Ramos (cell line): ENCODE results near the gene SLC16A8.

Experiments used
- in situ Hi-C: fragments of 300-500 bp; cut with MboI; formaldehyde crosslinking; loops from one replicate; pipeline ENCODE4 v1.14.3; 2022; ENCODE audit warnings: low sequenced_read_pairs; ENCODE audit not compliant: unreplicated experiment

SLC16A8 gene

DNA sequence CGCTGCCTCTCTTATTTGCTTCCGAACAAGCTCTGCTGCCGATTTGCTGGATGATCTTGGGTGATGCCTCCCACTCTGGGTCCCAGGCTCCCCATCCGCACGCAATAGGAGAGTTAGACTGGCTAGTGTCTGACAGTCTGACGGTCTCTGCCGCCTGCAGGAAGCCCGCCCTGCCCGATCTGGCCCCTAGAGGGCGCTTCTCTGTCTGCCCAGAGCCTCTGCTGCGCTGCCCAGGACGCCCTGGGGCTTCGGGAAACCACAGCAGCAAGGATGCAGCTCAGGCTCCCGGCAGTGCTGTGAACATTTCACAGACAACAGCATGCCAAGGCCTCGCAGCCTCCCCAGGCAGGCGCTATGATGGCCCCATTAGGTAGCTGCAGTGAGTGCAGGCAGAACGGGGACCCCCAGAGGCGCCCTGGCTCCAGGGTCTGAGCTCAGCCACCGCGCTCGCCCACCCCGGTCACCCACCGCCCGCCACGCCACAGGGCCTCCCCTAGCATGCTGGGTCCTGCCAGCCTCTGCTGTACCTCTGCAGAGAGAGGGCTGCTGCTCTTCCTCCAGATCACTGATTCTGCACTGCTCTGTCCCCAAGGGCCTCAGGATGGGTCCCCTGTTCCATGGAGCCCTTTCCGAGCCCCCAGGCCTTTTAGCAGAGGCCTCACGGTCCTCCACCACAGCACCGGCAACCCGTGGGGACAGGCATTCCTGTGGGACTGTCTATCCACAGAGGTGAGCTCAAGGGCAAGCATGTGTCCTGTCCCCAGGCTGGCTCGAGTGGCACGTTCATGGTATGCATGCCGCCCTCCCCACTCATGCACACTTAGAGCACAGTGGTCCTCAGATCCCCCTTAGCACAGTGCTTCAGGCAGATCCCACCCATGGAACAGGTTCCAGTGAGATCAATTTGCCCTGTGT, 30.8 kb upstream of the SLC16A8 start:
- in situ Hi-C loops = loop anchor here (10.0 kb wide), 1 partner anchor 240 kb away; no protein-coding TSS in a partner anchor

GRCh38 chr22:38112381-38112780, 28.4 kb upstream of the SLC16A8 start:
- in situ Hi-C loops = loop anchor here (10.0 kb wide), 1 partner anchor 242 kb away; no protein-coding TSS in a partner anchor

- in situ Hi-C loops = loop anchor here (10.0 kb wide), 1 partner anchor 243 kb away; no protein-coding TSS in a partner anchor
These were observed 28.0 kb upstream of the SLC16A8 start for GRCh38 chr22:38111925-38112355.

DNA sequence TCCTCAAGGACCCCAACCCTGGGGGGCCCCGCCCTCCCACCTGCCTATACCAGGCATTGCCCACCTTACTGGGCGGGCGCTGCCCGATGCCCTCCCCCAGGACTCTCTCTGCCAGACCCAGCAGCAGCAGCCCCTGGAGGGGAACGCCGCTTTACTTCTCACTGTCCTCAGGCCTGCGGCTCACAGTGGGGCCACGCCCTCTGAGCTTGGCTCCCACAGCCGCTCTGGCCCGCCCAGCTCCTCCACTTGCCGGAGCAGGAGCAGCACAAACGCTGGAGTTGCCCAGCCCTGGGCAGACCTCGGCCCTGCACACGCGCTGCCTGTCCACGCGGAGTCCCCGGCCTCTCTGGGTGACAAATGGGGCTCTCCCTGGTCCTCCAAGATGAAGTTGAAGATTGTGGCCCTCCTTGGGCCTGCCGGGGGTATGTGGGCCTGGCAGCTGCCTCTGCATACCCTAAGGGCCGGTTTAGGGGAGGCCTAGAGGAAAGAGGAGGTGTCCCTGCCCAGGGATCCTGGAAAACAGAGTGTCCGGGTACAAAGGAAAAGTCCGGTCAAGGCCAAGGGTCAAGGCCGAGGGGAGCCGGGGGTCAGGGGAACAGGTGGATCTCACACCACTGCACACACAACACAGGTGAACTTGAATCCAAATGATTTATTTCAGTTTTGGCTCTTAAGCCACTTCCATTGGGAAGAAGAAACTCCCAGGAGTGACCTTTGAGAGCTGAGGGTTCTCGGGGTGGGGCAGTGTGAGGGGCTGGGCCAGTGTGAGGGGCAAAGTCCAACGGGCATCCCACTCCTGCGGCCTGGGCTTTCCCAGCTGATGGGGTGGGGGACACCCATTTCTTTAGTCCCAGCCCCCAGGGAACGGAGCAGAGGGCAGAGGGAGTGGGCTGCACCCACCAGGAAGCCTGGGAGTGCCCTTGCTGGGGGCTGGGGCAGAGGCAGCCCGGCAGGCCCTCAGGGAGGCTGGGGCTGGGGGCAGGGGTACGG, 27.2 kb upstream of the SLC16A8 start:
- in situ Hi-C loops = loop anchor here (10.0 kb wide), 1 partner anchor 244 kb away; no protein-coding TSS in a partner anchor

DNA sequence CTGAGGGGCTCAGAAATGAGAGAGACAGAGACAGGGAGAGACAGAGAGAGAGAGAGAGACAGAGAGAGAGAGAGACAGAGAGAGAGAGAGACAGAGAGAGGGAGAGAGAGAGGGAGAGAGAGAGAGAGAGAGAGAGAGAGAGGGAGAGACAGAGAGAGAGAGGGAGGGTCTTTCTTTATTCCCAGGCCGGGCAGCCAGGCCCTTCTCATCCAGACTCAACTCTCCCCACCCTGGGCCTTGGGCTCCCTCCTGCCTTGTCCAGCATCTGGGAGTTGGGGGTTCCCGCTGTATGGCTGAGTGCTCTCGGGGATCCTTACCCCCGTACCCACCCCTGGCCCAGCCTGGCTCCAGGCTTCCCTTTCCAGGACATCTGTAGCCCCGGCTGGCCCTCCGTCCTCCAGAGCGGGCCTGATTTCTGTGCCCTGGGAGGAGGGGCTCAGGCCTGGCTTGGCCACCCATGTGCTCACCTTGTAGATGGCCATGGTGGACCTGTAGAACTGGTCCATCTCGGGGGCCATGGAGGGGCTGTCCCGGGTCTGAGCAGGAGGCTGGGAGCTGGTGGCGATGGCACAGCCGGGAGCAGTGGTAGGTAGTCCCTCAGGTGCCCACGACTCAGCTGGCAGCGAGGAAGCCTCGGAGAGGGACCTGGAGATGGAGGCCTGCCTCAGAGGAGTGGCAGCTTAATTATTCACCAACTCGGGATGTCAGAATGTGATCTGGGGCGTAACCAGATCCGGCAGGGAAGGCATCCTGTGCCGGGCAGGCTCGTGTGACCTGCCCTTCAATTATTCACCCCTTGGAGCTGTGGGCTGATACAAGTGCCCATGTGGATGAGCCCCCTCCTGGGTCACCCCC, 26.3 kb upstream of the SLC16A8 start, which contains the start of gene BAIAP2L2:
BAIAP2L2 (minus strand) TSS at position 677 of the 855 bp plus-strand sequence; CDS start at position 518, 159 bp downstream.
- in situ Hi-C loops = loop anchor here (10.0 kb wide), 1 partner anchor 245 kb away; no protein-coding TSS in a partner anchor

DNA sequence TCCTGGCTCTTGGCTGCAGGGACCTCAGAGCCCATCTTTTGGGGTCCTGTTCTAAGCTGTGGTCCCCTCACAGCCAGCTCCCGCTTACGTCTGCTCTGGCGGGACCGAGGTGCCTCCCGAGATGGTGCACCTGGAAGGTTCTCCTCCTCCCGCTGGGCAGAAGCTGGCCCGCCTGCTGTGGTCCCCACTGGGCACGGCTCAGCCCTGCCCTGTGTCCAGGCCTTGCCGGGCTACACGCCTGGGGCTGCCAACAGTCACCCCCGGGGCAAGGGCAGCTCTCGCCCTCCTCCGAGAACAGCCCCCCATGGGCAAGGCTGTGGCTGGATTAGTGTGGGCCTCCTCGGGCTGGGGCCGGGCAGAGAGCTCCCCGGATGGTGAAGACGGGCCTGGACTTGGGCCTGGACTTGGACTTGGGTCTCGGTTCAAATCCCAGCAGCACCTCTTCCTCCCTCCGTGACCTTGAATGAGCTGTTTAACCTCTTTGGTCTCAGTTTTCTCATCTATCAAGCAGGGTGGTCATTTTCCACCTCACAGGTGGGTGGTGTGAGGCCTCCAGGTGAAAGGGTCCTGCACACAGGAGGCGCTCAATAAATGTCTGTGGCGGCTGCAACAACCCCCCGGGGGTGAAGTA, 25.5 kb upstream of the SLC16A8 start:
- in situ Hi-C loops = loop anchor here (10.0 kb wide), 1 partner anchor 245 kb away; no protein-coding TSS in a partner anchor

GRCh38 chr22:38108561-38109319, 24.8 kb upstream of the SLC16A8 start:
- in situ Hi-C loops = no loop called here

- in situ Hi-C loops = no loop called here
These were observed 23.9 kb upstream of the SLC16A8 start for GRCh38 chr22:38107692-38108515.

DNA sequence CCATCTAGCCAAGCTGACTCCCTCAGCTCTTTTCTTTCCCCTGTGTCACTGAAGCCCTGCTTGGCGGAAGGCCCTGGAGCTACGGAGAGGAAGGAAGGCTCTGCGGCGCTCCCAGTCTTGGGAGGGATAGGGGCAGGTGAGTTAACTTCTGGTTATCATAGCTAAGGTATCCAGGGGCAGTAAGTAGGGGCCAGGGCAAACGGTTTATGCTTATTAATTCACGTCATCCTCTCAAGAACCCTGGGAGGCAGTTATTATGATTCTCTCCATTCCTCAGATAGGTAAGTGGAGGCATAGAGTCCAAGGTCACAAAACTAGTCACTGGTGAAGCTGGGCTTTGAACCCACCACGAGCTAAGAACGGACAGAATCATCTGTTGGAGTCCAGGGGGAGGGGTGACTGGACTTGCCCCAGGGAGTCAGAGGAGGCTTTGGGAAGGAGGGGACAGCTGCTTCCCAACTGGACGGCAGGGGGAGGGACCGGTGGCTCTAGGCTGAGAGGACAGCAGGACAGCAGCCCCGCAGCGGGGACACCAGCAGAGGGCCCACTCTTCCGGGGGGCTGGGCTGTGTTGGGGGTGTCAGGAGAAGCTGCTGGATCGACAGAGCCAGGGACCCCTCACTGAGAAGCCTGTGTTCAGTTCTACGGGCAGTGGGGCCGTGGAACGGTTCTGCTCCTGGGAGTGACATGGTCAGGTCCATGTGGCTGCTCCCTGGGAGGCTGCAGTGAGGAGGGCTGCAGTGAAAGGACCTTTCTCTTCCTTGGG, 23.0 kb upstream of the SLC16A8 start:
- in situ Hi-C loops = no loop called here

GRCh38 chr22:38104084-38104483, 20.1 kb upstream of the SLC16A8 start:
- in situ Hi-C loops = no loop called here

GRCh38 chr22:38103641-38104040, 19.7 kb upstream of the SLC16A8 start:
- in situ Hi-C loops = no loop called here

- in situ Hi-C loops = no loop called here
These were observed 14.6 kb upstream of the SLC16A8 start for GRCh38 chr22:38098410-38099249.

- in situ Hi-C loops = no loop called here
These were observed 13.8 kb upstream of the SLC16A8 start for GRCh38 chr22:38097557-38098409.

- in situ Hi-C loops = no loop called here
These were observed 13.1 kb upstream of the SLC16A8 start for GRCh38 chr22:38097058-38097457.

DNA sequence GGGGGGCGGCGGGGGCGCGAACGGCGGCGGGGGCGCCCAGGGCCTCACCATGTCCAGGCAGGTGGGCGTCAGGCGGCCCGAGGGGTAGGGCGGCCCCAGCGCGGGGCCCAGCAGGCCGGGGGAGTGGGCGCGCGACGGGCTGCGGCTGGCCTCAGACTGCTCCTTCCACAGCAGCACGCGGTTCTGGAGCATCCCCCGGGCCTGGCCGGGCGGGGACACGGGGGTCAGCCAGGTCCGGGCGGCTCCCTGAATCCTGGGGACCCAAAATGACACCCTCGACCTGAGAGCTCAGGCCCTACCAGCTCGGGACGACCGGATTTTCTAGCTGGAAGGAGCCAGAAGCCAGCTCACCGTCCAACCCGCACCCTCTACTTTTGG, 5.5 kb upstream of the SLC16A8 start:
- in situ Hi-C loops = no loop called here
